ENCODE measurements around the gene ADAMTS13. TPM values are rescaled to one million over a fixed set of nuclear protein-coding genes. Genes with fewer than 3 reads are reported as not detected.
A peak's percentile ranks its signal among the peaks of the same experiment; 100 is the strongest.
"Not testable (repeated sequence)": the region's sequence is repeated elsewhere in the genome, so short reads cannot be mapped to it uniquely, and the experiment has no call there.

The ADAMTS13 gene
- total RNA-seq, 1 donor from 2014 or later, result 0.53 TPM

DNA sequence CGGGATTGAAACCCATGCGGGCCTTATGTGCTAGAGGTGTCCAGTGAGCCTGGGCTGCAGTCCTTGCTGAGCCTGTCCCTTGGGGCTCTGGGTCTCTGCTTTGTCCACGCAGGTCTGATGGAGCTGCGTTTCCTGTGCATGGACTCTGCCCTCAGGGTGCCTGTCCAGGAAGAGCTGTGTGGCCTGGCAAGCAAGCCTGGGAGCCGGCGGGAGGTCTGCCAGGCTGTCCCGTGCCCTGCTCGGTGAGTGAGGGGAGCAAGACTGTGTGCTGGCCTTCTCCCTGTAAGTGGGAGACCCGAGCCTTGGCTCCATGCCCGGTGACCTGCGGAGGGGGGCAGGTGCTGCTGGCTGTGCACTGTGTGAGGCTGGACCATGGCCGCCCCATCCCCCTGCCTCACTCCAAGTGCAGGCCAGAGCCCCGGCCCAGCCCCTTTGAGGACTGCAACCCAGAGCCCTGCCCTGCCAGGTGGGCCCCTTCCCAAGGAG is 26.4 kb downstream of the ADAMTS13 start:
- TF ChIP-seq, protein P1, sequence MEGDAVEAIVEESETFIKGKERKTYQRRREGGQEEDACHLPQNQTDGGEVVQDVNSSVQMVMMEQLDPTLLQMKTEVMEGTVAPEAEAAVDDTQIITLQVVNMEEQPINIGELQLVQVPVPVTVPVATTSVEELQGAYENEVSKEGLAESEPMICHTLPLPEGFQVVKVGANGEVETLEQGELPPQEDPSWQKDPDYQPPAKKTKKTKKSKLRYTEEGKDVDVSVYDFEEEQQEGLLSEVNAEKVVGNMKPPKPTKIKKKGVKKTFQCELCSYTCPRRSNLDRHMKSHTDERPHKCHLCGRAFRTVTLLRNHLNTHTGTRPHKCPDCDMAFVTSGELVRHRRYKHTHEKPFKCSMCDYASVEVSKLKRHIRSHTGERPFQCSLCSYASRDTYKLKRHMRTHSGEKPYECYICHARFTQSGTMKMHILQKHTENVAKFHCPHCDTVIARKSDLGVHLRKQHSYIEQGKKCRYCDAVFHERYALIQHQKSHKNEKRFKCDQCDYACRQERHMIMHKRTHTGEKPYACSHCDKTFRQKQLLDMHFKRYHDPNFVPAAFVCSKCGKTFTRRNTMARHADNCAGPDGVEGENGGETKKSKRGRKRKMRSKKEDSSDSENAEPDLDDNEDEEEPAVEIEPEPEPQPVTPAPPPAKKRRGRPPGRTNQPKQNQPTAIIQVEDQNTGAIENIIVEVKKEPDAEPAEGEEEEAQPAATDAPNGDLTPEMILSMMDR (IDR thresholded peaks at IDR 0.05; ENCODE audit: insufficient read depth, low read length, severe bottlenecking), result no peak

DNA sequence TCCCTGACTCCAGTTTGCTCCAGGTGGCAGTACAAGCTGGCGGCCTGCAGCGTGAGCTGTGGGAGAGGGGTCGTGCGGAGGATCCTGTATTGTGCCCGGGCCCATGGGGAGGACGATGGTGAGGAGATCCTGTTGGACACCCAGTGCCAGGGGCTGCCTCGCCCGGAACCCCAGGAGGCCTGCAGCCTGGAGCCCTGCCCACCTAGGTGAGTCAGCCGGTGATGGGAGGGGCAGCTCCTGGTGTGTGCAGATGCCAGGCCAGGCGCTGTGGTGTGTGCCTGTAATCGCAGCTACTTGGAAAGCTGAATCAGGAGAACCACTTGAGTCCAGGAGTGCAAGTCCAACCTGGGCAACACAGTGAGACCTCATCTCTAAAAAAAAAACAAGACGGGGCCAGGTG is 27.6 kb downstream of the ADAMTS13 start:
- FAIRE-seq (no peak), DNase-seq (ENCODE audit: low read depth) (peak; percentile 76)
- TF ChIP-seq, protein P1 (IDR thresholded peaks at IDR 0.05; ENCODE audit: insufficient read depth, low read length, severe bottlenecking), result no peak
- H3K36me3 ChIP-seq (ENCODE audit: control insufficient read depth, insufficient read depth, low read length), result no peaks in the 10 kb centered on the region
- H3K4me3 ChIP-seq (ENCODE audit: low read depth, low read length), result no peak overlapping the region
- H3K27me3 ChIP-seq (ENCODE audit: control insufficient read depth, insufficient read depth, low read length), result peaks cover 2% of the 10 kb centered on the region

More for the DNA sequence above, 26.4 kb downstream of the ADAMTS13 start:
- no peak overlapping the region for H3K4me3 ChIP-seq (ENCODE audit: low read depth, low read length)
- FAIRE-seq (no peak), DNase-seq (ENCODE audit: low read depth) (no peak)
- peaks cover 3% of the 10 kb centered on the region for H3K27me3 ChIP-seq (ENCODE audit: control insufficient read depth, insufficient read depth, low read length)
- H3K36me3 ChIP-seq (ENCODE audit: control insufficient read depth, insufficient read depth, low read length), result no peaks in the 10 kb centered on the region

DNA sequence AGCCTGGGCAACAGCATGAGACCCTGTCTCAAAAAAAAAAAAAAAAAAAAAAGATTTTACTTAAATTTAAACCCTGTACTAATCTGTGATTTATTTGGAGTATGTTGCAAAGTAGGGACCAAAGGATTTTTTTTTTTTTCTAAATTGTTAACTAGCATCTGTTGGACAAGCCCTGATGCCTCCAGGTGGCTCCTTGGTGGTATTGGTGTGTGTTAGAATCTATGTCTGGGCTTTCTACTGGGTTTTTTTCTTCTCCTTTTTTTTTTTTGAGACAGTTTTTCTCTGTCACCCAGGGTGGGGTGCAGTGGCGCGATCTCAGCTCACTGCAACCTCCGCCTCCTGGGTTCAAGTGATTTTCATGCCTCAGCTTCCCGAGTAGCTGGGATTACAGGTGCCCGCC is 29.7 kb downstream of the ADAMTS13 start:
- DNase-seq (ENCODE audit: low read depth); H3K4me3 ChIP-seq (ENCODE audit: low read depth, low read length); H3K36me3 ChIP-seq (ENCODE audit: control insufficient read depth, insufficient read depth, low read length); H3K27me3 ChIP-seq (ENCODE audit: control insufficient read depth, insufficient read depth, low read length); FAIRE-seq: not testable (repeated sequence)

DNA sequence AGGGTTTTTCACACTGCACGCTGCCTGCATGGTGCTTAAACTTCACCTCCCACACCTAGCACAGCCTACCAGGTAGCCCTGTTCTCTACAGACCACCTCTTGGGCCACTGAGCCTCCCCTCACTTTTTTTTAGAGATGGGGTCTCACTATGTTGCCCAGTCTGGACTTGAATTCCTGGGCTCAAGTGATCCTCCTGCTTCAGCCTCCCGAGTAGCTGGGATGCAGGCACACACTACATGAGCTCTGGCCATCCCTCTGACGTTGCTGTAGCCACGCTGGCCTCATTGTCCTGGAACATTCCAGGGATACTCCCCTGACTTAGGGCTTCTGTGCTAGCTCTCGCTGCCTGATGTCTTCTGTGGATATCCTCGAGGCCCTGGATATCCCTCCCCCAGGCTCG is 30.4 kb downstream of the ADAMTS13 start:
- FAIRE-seq, result no peak
- H3K36me3 ChIP-seq (ENCODE audit: control insufficient read depth, insufficient read depth, low read length), result no peaks in the 10 kb centered on the region
- TF ChIP-seq, protein P1 (IDR thresholded peaks at IDR 0.05; ENCODE audit: insufficient read depth, low read length, severe bottlenecking), result no peak
- no peak for DNase-seq (ENCODE audit: low read depth)
- H3K4me3 ChIP-seq (ENCODE audit: low read depth, low read length), result no peak overlapping the region
- H3K27me3 ChIP-seq (ENCODE audit: control insufficient read depth, insufficient read depth, low read length), result no peaks in the 10 kb centered on the region

DNA sequence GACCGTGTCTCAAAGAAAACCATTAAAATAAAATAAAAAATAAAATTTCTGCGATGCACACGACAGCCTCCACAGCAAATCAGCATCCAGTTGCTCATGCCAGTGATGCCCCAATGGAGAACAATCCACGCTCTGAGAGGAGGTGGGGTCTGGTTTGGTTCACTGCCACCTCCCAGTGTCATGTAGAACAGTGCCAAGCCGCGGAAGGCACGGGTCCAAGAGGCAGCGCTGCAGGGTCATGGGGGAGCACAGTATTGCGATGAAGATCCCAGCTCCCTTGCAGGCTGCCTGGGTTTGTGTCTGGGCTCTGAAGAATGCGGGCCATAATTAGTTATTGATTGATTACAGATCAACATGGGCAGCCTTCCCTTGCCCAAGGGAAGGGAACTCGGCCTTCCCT is 31.5 kb downstream of the ADAMTS13 start:
- Histone ChIP-seq H3K27me3 (ENCODE audit: control insufficient read depth, insufficient read depth, low read length) (no peaks in the 10 kb centered on the region), H3K36me3 (ENCODE audit: control insufficient read depth, insufficient read depth, low read length) (no peaks in the 10 kb centered on the region), H3K4me3 (ENCODE audit: low read depth, low read length) (no peak overlapping the region)
- TF ChIP-seq, protein P1 (IDR thresholded peaks at IDR 0.05; ENCODE audit: insufficient read depth, low read length, severe bottlenecking), result no peak
- DNase-seq (ENCODE audit: low read depth) (no peak), FAIRE-seq (no peak)

DNA sequence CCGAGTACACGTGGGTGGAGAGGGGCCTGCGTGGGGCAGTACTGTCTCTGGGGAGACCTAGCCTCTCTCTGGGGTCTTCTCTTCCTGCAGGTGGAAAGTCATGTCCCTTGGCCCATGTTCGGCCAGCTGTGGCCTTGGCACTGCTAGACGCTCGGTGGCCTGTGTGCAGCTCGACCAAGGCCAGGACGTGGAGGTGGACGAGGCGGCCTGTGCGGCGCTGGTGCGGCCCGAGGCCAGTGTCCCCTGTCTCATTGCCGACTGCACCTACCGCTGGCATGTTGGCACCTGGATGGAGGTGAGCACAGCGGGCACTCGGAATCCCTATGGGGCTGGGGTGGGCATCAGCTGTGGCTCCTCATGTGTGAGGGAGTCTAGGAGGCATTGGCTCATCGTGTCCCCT is 32.2 kb downstream of the ADAMTS13 start:
- Histone ChIP-seq H3K36me3 (ENCODE audit: control insufficient read depth, insufficient read depth, low read length) (no peaks in the 10 kb centered on the region), H3K27me3 (ENCODE audit: control insufficient read depth, insufficient read depth, low read length) (no peaks in the 10 kb centered on the region), H3K4me3 (ENCODE audit: low read depth, low read length) (no peak overlapping the region)
- DNase-seq (ENCODE audit: low read depth), result no peak
- no peak for FAIRE-seq
- TF ChIP-seq, protein P1 (IDR thresholded peaks at IDR 0.05; ENCODE audit: insufficient read depth, low read length, severe bottlenecking), result no peak
